K562 (cell line): Measurements from ENCODE around the gene PRSS56.

ENCODE experiments used
- ATF3 ChIP-seq, 2 experiments: fragments of 450-650 bp in 1 of 2; sonication (generic) in 1 of 2; formaldehyde crosslinking in 1 of 2; IDR thresholded peaks in 1 of 2; conservative IDR thresholded peaks in 1 of 2; 2 replicates each; pipeline versions ENCODE4 v1.6.1 to v1.8.1; 2016 to 2023; ENCODE audit warnings: mild to moderate bottlenecking in 2 of 2, moderate library complexity in 2 of 2, inconsistent platforms in 1 of 2, missing genetic modification reagents in 1 of 2
- CHD4 ChIP-seq: fragments of 200-600 bp; sonication (generic); IDR thresholded peaks from 3 replicates; pipeline ENCODE4 v1.6.1; 2012; ENCODE audit warnings: low read depth, mild to moderate bottlenecking, mixed read lengths, low read length, inconsistent platforms; ENCODE audit not compliant: insufficient read depth, insufficient replicate concordance, poor library complexity, severe bottlenecking
- EP300 ChIP-seq: IDR thresholded peaks from 2 replicates; pipeline ENCODE4 v1.6.1; 2012; ENCODE audit warnings: low read length, improper control_type of control experiment
- ERF ChIP-seq: fragments of 450-650 bp; formaldehyde crosslinking; IDR thresholded peaks from 2 replicates; pipeline ENCODE4 v1.4.0; 2020; ENCODE audit warnings: mild to moderate bottlenecking, mixed read lengths
- JUN ChIP-seq, 2 experiments: sonication (generic) in 1 of 2; formaldehyde crosslinking in 1 of 2; IDR thresholded peaks; 2 replicates each; pipeline versions ENCODE4 v1.6.1 to v1.8.0; 2012 to 2022; ENCODE audit warnings: borderline replicate concordance in 2 of 2, mild to moderate bottlenecking in 2 of 2, improper control_type of control experiment in 1 of 2, low read depth in 1 of 2, low read length in 1 of 2, missing genetic modification reagents in 1 of 2
- MBD1 ChIP-seq: fragments of 250-450 bp; sonication (Bioruptor Pico); IDR thresholded peaks from 2 replicates; pipeline ENCODE4 v1.8.0; 2022; ENCODE audit warnings: inconsistent platforms
- NFIC ChIP-seq: fragments of 450-650 bp; IDR thresholded peaks from 2 replicates; pipeline ENCODE4 v1.6.1; 2017; ENCODE audit warnings: mild to moderate bottlenecking, inconsistent platforms
- OTX1 ChIP-seq: fragments of 450-650 bp; formaldehyde crosslinking; IDR thresholded peaks from 2 replicates; pipeline ENCODE4 v1.4.0; 2022; ENCODE audit warnings: mild to moderate bottlenecking
- PKNOX1 ChIP-seq: fragments of 450-650 bp; IDR thresholded peaks from 2 replicates; pipeline ENCODE4 v1.6.1; 2016
- RHOXF2B ChIP-seq: fragments of 250-450 bp; sonication (Bioruptor Pico); conservative IDR thresholded peaks from 2 replicates; pipeline ENCODE4 v1.5.1; 2021
- SREBF2 ChIP-seq: sonication (generic); formaldehyde crosslinking; IDR thresholded peaks from 2 replicates; pipeline ENCODE4 v1.4.0; 2020; ENCODE audit warnings: mild to moderate bottlenecking, missing genetic modification reagents
- YY1 ChIP-seq, 3 experiments: IDR thresholded peaks; 2 replicates each; pipeline ENCODE4 v1.6.1; 2011; ENCODE audit warnings: low read length in 2 of 3, mild to moderate bottlenecking in 2 of 3, moderate library complexity in 2 of 3, borderline replicate concordance in 1 of 3, control low read depth in 1 of 3, low read depth in 1 of 3; ENCODE audit not compliant: insufficient read depth in 3 of 3, insufficient replicate concordance in 2 of 3, control insufficient read depth in 1 of 3, insufficient read length in 1 of 3; ENCODE audit errors: extremely low read depth in 1 of 3
- ZBTB33 ChIP-seq: sonication (generic); formaldehyde crosslinking; IDR thresholded peaks from 2 replicates; pipeline ENCODE4 v1.8.1; 2023; ENCODE audit warnings: mild to moderate bottlenecking, missing genetic modification reagents
- ZNF780A ChIP-seq: fragments of 250-450 bp; sonication (Bioruptor Pico); IDR thresholded peaks from 2 replicates; pipeline ENCODE4 v1.5.0; 2021; ENCODE audit warnings: mild to moderate bottlenecking

GRCh38 chr2:232501331-232501771 is 18.8 kb upstream of the PRSS56 start:
- TF ChIP-seq SREBF2 (CRISPR knock-in tag) (no peak), NFIC (no peak), ERF (CRISPR knock-in tag) (no peak), MBD1 (CRISPR knock-in tag) (no peak), RHOXF2B (no peak), CHD4 (no peak), ZNF780A (no peak), PKNOX1 (no peak), ATF3 (IDR thresholded peaks at IDR 0.05) (no peak), ATF3 (CRISPR knock-in tag; conservative IDR thresholded peaks at IDR 0.05) (no peak), ZBTB33 (CRISPR knock-in tag) (no peak), JUN (IDR thresholded peaks at IDR 0.05; ENCODE audit: borderline replicate concordance, low read depth, low read length) (no peak), JUN (CRISPR knock-in tag; IDR thresholded peaks at IDR 0.05; ENCODE audit: borderline replicate concordance) (no peak), YY1 (IDR thresholded peaks at IDR 0.05; ENCODE audit: borderline replicate concordance in 1 of 3, control insufficient read depth in 1 of 3, extremely low read depth in 1 of 3, insufficient read depth in 3 of 3, insufficient read length in 1 of 3, insufficient replicate concordance in 2 of 3, low read depth in 1 of 3, low read length in 2 of 3) (no peak), EP300 (no peak), OTX1 (CRISPR knock-in tag) (no peak)
